GM18508 (cell line): ENCODE measurements around the gene METAP1D.

ENCODE experiments used
- ATAC-seq: cut with Tn5 transposase; IDR thresholded peaks from one replicate; pipeline ENCODE4 v1.9.1; 2021; ENCODE audit warnings: moderate number of reproducible peaks; ENCODE audit not compliant: insufficient read depth, unreplicated experiment

The METAP1D gene

DNA sequence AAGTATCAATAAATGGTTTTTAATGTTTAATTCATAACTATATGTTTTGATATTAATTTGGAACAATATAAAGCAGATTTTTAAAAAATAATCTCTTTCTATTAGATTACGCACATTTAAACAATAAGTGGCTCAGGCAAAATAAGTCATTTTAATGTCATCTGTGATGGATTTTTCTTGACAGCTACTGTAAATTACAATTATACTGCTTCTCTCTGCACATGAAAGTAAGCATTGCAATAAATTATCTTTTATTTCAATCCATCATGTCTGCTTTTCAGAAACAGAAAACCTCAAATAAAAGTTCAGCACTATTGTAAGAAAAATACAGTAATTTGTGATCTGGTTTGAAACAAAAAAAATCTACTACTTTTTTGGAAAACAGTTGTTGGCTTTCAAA lies 74.5 kb downstream of the METAP1D start:
- no peak for ATAC-seq

DNA sequence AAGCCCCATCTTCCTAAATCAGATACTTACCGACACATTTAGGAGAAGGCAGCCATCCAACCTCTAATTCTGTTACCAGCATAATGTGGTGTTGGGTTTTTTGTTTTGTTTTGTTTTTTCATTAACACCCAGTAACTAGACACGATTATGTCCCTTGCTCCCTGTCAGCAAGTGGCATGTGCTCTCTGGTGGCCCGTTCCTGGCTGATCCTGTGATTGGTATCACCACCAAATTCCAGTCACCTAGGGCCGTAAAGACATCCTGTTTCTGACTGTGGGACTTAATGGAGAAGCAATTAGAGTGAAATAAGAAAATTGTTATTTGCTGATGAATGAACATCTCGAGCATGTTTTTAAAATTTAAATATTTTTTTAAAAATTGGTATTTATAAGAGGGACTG lies 79.7 kb downstream of the METAP1D start:
- ATAC-seq = no peak

DNA sequence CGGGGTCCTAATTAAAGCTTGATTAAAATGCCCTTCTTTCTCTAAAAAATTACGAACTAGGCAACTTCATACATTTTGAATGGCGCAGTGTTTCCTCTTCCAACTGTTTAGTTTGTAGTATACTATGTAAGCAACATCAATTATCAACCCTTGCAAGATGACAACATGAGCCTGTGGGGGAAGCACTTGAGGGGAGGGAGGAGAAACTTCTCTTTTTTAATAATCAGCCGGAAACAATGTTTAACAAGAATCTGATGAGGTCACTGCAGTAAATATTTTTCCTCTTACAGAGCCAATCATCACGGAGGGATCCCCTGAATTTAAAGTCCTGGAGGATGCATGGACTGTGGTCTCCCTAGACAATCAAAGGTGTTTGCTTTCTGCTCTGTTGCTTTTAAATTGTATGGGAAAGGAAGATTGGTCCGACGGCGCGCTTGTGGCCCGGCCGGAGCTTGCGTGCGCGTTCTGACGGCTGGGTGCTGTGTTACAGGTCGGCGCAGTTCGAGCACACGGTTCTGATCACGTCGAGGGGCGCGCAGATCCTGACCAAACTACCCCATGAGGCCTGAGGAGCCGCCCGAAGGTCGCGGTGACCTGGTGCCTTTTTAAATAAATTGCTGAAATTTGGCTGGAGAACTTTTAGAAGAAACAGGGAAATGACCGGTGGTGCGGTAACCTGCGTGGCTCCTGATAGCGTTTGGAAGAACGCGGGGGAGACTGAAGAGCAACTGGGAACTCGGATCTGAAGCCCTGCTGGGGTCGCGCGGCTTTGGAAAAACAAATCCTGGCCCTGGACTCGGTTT lies 80.3 kb downstream of the METAP1D start:
- no peak for ATAC-seq

DNA sequence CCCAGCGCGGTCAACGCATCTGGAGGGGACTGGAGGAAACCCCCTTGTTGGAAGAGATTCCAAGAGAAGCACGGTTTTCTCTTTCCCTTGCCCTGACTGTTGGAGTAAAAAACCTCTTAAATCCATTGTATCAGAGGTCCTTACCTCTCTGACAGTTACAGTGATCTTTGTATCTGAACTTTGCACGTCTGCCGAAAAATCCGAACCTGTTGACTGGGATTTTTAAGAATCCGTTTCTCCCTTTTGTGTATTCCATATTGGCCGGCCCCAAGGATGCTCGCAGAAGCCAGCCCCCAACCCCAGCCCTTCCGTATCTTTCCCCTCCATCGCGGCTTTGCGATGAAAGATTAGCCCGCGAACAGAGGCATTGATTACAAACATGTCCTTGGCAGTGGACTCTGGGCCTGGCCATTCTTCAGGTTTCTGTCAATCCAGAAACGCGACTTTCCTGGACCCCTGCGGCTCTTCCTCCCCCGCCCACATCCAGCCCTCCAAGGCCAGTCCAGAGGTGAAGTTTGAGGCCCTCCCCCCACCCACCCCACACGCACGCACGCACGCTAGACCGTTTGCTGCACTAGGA lies 81.0 kb downstream of the METAP1D start:
- no peak for ATAC-seq

DNA sequence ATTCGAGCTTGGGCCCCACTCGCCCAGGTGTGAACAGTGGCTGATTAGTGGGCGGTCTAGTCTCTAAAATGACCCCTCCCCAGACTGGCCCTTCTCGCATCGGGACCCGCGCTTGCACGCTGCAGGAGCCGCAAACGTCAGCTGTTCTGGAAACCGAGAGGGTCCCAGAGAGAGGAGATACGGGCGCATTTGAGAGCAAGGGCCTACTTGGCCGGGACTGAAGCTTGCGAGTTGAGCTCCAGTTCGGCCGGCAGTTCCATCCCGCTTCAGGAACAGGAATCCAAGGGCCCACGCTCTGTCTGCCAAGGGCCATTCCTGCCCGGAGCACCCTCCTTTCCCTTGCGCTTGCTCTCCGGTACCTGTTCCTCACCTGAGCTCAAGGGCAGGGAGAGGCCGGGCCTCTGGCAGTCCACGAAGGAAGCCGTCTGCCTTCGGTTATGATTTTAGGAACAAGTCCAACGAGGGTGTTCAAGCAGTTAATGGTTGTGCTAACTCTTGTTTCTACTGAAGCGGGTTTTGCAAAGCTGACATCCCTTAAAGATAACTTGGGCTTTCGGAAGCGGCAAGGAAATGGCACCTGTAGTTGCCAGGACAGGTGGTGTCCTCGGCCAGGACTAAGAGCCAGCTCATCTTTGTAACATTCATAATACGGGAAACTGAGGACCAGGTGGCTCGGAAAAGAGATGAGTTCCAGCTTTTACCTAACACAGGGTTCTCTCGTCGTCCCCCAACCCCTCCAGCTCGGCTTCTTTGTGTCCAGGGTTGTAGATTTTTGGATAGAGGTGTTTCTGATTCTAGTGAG lies 81.7 kb downstream of the METAP1D start:
- ATAC-seq = no peak

DNA sequence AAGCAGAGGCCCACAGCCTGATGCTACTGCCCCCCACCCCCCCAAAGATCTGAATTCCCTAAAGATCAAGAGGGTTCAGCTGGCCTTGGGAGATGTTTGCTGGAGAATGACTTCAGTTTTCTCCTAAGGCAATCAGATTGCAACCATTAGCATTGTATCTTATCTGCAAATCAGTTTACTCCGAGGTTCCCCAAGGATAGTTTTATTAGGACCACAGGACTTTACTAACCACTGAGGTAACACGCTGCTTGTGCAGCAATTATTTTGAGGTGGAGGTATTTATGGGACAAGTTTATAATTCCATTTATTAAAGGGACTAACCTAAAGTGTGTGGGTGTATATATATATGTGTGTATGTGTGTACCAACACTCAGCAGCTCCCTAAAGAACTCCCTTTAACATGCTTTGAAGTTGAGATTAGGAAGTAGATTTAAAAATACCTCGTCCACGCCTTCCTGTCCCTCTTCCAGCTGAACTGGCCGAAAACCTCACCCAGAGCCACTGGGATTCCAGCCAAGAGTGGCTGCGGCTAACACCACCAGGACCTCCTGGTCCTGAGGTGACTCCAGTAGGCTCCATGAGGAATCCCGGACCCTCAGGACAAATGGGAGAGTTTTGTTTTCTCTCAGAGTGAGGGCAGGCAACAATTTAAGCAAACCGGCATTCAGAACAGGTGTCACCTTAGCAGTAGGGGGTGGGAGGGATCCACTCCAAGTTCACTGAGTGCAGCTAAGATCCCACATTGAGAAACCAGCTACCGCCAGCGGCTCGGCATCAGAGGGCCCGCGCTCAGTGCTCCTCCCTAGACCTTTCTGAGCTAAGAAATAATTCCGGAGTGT lies 82.6 kb downstream of the METAP1D start:
- no peak for ATAC-seq

DNA sequence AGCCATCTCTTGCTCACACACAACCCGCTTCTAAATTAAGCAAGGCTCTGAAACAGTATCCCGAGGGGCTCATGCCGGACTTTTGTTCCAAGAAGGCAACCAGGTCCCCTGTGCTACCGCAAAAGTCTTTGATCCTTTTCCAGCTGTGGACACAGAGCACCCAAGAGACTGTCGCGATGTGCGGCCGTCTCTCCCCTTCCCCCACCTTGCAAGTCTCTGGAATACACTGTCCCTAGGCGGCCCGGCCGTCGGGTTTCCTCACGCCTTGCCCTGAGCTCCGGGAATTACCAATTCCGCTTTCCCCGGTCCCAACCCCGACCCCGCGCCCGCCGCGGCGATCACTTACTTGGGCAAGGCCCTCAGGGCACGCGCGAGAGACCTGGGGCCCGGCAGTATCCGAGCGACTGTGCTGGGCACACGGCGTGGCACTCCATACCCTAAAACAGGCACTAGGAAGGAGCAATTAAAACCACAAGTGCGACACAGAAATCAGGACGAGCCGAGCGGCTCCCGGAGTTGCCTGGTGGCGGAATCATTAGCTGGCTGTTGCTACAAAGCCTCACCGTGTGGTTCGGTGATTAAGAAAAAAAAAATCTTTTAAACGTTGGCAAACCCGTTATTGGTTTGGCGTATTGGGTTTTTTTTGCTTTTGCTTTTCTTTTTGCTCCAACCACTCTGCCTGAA lies 83.3 kb downstream of the METAP1D start:
- ATAC-seq = no peak

DNA sequence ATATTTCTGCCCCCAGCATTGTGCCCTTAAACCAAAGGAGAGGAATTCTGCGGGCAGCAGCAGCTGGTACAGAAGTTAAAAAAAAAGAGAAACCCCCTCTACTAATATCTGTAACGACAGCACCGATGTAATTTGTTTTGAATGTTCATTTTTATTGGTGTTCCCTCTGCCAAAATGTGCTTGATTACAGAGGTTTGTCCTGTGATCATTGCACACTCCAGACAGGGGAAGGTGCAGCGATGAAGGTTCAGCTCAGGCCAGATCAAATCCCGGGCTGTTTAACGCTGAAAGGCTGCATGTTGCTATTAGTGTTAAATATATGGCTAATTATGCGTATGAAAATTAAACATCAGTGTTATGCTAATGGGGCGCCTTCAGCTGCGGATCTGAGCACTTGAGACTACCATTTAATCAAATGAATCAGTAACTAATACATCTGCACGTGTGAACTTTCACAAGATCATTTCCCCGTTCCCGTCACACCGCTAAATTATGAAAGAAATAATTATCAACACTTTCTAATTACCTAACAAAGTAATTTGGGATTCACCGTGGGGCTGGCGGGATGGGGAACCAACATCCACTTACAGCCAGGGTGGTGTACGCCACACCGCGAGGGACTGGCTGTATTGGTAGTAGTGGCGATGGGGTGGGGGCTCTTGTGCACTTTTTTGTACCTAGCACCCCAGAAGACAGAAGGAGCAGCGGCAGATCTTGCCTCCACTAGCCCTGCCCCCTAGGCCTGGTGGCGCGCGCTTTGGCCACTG lies 84.1 kb downstream of the METAP1D start:
- ATAC-seq = no peak

DNA sequence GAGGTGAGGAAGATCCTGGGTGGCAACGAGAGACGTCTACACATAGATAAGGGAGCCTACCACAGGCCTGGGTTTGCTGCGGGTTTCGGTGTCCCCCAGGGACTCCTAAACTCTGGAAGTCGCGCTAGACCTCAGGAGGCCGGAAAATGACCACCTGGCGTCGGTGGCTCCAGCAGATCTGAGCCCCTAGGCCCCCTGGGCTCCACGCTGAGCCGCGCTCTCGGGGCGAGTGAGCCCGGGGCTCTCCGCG lies 84.6 kb downstream of the METAP1D start:
- no peak for ATAC-seq

DNA sequence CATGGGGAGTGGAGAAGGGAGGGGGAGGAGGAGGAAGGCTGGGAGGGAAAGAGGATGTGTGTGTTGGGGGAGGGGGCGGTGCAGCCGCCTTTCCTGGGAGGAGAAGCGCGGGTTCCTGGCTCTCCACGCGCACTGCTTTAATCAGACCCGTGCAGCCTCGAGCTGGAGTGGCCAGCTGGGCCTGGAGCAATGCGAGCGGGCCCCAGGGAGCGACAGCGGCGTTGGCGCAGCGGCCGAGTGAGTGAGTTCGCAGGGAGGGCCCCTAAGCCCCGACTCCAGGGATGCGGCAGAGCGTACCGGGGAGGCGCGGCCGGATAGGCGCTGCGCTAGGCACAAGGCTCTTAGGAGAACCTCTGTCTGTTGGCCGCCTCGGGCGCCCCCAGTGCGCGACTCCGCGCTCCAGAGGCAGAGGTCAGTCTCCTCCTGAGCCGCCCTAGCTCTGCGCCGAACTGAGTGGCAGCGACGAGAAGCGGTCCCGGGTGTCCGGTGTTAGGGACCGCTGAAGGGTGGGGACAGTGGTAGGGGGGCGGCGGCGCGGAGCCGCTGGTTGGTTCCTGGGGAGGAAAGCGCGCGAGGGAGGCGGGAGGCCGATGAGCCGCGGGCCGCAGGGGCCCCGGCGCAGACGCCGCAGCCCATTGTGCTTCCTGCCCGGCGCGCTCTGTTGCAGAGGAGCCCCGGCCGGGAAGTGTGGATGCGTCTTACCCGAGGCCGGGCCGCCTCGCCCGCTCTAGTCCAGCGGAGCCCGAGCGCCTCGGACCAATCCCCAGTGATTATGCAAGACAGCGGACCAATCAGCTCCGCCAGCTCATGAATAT lies 85.1 kb downstream of the METAP1D start:
- peak; percentile 75 for ATAC-seq

DNA sequence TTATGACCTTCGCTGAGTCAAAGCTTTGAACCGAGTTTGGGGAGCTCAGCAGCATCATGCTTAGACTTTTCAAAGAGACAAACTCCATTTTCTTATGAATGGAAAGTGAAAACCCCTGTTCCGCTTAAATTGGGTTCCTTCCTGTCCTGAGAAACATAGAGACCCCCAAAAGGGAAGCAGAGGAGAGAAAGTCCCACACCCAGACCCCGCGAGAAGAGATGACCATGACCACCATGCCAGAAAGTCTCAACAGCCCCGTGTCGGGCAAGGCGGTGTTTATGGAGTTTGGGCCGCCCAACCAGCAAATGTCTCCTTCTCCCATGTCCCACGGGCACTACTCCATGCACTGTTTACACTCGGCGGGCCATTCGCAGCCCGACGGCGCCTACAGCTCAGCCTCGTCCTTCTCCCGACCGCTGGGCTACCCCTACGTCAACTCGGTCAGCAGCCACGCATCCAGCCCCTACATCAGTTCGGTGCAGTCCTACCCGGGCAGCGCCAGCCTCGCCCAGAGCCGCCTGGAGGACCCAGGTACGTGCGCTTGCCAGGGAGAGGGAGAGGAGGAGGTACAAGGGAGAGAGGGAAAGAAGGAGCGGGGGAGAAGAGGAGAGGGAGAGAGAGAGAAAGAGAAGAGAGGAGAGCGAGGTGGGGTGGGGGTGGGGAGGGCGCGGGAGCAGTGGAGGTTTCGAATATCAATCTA lies 85.9 kb downstream of the METAP1D start, which contains the start of gene DLX1:
Gene DLX1 (plus strand): TSS at position 48 of the 700 bp plus-strand sequence. CDS start 171 bp downstream, at position 219.
- no peak for ATAC-seq

DNA sequence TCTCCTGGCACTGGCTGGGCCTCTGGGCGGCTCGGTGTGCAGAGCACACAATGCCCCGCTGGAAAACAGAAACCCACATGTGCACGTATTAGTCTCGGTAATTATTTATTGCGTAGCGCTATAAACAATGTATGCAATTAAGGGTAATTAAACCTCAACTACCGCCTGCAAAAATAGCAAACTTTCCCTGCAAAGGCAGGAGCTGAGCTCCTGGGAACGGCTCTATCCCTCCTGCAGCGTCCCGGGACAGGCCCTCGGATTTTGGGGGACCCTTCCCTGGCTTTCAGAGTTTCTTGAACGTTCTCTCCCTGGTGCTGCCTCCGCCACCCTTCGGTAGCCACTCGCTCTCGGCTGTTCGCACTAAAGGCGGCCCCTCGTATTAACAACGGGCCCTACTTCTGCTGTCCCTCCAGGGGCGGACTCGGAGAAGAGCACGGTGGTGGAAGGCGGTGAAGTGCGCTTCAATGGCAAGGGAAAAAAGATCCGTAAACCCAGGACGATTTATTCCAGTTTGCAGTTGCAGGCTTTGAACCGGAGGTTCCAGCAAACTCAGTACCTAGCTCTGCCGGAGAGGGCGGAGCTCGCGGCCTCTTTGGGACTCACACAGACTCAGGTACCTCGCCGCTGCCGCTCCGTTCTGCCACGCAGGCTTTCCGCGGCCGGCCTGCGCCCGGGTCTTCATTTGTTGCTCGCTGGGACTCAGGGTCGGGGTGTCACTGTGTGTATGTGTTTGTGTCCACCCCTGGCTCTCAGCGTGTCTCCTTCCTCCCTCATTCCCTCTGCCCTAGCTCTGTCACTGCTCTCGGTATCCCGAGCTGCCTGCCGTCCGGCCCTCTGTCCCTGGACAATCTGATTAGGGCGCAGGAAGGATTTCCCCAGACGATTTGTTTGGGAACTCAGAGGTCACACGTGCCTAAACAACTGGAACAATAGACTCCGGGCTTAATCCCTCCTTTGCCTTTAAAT lies 86.8 kb downstream of the METAP1D start:
- no peak for ATAC-seq

DNA sequence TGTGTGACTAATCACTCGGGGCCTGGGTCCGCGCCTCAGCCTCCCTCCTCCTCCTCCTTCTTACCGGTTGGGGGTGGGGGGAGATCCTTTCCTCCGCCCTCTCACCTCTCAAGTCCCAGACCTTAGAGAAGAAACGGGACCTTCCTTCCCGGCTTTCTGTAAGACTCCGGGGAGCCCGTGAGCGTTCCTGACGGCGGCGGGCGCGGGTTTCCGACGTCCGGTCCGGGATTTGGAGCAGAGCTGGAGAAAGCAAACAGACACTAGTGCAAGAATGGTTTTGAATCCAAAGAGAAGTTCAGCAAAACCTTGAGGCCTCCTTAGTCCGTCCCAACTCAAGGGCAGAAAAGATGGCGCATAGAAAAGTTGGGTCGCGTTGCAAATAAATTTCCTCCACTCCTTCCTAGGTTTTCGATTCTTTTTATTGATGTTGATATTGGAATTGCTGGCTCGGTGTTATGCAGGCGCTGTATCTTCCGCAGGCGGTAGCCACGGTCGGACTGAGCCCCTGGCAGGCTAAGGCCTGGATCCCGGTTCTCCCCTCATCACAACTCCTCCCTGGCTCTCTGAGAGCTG lies 87.5 kb downstream of the METAP1D start:
- ATAC-seq = no peak

DNA sequence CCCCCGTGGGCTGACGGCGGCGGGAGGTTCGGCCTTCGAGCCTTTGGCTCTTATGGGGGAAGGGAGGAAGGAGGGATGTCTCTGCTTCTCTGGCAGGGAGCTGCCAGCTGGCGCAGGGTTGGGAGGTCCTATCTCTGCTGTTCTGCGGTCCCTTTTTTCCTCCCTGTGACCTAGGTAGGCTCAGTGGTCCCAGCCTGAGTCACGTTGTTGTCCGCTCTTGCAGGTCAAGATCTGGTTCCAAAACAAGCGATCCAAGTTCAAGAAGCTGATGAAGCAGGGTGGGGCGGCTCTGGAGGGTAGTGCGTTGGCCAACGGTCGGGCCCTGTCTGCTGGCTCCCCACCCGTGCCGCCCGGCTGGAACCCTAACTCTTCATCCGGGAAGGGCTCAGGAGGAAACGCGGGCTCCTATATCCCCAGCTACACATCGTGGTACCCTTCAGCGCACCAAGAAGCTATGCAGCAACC lies 88.1 kb downstream of the METAP1D start:
- ATAC-seq = no peak

DNA sequence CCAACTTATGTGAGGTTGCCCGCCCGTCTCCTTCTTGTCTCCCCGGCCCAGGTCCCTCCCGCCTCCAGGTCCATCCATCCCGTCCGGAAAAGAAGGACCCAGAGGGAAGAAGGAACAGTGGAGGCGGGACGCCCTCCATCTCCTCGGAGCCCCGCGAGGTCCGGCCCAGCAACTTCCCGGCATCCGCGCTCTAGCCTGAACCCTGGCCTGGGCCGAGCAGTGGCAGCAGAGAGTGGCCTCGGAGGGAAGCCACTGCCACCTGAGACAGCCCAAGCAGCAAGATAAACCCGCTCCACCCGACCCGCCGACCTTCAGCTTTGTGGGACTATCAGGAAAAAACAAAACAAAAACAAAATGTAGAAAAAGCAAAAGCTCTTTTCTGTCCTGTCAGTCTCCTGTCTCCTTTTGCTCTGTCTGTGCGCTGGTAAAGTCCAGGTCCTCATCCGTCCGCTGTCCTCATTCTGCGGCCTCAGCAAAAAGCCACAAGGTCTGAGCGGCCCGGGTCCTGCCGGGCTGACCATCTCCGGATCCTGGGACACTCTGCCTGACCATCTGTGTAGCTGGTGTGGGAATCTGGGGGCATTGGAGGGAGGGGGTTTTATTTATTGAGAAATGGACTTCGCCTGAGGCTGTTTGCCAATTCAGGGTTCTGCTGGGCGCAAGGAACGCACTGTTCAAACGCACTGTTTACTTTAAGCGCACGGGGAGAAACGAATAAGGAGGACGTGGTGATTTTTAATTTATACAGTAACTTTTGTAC lies 88.7 kb downstream of the METAP1D start:
- no peak for ATAC-seq
